DMS153 (cell line): ENCODE results near the gene VGLL4.

Source experiments
- DNase-seq: peaks from one replicate; lab custom pipeline; 2025; lab: John Stamatoyannopoulos, UW

VGLL4 gene

DNA sequence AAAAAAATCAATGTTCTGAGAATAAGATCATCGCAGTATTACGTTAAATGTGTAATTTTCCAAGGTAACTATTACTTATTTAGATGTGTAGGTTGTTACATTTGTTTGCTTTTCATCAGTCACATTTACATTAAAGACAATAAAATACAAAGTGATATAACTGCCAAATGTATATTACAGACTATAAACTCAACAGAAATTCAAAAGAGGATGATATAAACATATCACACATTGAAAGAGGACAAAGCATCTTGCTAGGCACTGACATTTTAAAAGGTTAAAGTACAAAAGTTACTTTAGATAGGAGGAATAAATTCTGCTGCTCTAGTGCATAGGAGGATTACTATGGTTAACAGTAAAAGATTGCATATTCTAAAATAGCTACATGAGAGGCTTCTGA, 16.1 kb downstream of the VGLL4 start:
- no peak for DNase-seq

DNA sequence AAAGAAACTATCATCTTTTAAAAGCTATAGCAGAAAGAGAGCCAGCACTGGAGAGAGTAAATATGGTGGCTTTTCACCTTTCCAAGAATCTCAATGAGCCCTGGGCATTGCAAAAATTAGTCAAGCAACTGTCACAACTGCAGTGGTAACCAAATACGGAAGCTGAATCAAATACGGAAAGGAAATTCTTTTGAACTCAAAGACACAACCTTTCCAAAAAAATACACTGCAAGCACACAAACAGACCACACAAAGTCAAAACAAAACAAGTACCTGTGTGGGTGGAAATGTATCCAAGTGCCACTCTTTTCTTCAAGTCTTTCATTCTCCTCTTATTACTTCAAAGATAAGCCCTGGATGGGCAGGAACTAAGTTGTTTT, 17.6 kb downstream of the VGLL4 start:
- DNase-seq: no peak

DNA sequence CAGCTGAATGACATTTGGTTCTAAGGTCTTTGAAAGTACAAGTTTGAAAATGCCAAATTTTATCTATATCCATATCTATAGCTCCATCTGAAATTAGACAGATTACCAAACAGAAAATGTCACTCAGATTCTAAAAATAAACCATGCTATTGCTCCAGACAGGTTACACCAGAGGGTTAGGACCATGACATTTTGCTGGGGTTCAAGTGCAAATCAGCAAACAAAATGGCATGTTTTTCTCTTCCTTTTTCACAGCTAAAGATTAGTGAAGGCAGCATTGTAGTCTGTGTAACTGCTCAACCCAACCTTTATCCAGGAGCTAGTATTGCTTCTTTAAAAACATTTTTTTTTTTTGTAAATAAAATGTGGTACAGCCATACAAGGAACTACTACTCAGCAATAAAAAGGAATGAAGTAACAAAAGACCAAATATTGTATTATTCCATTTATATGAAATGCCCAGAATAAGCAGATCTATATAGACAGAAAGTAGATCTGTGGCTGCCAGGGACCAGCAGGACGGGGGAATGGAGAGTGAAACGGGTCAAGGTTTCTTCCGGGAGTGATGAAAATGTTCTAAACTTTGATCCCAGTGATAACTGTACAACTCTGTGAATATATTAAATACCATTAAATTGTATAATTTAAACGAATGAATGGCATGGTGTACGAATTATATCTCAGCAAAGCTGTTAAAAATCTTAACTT, 18.2 kb downstream of the VGLL4 start:
- DNase-seq: no peak

DNA sequence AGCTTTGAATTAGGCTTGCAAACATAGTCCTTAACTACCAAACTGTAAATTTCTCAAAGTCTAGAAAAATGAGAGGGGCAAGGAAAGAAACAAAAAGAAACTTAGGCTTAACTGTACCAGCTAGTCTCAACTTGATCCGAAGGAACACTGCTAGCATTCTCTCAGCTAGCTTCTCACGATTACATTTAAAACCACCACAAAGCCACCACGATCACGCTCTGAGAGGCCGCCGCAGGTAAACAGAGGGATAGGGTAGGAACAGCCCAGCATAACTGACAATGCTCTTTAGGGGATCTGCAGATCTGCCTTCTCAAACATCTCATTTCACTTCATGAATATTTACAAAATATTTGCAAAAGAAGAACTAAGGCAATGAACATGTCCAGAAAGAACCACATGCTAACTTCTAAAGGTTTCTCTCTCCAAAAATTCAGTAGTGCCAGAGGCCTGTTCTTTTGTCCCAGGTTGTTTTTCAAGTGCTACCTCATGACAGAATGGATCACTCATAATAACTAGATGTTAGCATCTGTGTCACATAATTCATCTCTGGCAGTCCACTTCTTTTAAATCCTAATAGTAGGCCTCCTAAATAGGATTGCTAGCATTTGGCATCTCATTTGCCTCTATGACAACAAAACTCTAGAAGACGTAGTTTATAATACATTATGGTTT, 18.9 kb downstream of the VGLL4 start:
- no peak for DNase-seq

DNA sequence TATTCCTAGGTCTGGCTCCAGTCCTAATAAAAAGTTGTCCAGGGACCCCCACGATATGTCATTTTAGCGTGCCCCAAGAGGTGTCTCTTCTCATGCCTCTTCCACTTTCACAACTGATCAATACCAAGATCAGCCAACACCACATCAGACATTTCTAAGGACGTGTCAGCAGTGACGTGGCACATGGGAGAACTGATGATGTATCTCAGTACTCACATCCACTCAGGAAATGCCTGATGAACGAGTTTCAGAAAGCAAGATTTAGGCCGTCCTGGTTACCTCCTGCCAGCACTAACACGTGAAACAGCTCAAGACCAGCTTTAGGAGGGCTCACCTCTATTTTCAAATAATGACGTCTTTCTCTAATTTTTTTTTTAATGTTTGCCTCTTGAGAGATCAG, 19.6 kb downstream of the VGLL4 start:
- no peak for DNase-seq

DNA sequence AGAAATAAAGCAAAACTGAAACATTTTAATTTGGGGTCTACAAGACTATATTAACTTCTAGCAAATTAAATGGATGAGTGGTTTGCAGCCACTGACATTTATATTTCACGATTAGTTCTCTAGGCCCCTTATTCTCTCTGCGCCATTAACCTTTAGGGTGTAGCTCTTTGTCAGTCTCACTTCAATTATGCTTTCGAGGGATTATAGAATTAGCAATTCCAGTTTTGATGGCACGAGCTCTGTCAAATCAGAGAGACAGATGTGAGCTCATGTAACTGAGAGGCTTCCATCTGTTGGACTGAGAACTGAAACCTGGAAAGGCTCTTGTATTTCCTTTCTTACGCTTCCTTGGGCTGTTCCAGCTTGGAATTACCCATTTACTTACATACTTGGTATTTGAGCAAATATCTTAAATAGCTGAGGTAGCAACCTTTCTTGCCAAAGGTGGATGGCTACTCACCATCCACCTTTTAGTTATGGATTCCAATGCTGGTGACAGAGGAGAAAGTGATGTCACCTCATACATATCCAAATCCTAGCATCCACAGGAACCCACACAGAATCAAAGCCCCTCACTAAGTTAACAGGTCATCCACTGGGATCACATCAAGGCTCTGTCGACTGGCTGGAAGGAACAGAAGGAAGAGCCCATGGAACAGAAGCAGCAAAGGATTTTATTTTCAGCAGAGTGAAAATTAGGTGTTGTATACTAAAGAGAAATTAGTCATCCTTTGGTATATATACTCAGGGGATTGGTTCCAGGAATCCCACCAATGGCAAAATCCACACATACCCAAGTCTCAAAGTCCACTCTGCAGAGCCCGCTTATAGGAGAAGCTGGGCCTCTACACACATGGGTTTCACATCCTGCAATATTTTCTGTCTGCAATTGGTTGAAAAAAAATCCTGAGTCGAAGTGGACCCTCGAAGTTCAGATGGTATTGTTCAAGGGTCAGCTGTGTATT, 20.8 kb downstream of the VGLL4 start:
- DNase-seq: no peak

DNA sequence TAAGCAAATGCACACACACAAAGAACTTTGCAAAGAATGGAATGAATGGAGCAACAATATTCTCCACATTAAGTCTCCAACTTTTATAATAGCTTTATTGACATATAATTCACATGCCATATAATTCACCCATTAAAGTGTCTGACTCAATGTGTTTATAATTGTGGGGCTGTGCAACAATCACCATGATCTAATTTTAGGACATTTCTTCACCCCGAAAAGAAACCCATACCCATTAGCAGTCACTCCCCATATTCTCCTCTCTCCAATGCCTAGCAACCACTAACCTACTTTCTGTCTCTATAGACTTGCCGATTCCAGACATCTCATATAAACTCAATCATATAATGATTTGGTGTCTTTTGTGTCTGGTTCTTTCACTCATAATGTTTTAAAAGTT, 22.6 kb downstream of the VGLL4 start:
- DNase-seq: no peak

DNA sequence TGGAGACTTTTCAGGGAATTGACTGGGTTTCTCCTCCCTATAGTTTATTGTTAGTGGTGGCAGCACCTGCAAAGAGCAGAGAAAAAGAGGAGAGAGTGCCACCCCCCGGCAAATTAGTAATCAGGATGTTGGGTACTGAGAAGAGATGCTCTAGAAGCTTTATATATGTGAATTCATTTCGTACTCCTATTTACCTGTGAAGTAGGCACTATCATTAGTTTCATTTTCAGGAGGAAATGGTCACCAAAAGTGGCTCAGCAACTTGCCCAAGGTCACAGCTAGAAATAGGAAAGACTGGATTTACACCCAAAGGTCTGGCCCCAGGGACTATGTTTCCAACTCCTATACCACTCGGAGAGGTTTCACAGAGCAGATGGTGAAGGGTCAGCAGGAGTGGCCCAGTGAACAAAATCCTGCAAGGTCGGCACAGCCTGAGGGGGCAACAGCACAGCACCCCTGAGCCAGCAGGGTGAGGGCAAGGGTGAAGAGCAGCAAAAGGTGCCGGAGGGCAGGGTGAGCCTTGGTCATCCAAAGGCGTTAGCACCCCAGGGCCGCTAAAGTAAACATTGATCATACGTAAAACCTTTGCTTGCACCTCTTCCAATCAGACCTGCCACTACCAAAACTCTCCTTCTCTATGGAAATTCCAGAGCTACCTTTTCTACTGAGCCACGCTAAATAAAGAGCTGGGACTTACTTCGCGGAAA, 23.6 kb downstream of the VGLL4 start:
- DNase-seq: no peak

DNA sequence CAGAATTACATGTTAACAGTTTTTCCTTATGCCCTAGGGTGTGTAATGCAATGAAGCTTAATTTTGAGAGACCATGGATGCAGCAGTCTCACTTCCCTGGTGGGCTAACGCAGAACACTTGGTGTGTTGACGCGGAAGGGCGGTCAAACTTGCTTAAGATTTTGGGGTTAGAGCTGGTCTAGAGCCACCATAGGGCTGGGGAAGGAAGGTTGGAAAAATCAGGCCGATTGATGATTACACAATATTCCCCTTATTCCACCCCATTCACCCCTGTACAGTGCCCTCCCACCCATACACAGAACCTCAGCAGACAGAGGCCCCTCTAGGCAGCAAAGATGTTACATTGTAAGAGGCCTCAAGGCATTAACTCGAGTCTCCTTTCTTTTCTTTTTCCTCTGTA, 24.3 kb downstream of the VGLL4 start:
- no peak for DNase-seq

DNA sequence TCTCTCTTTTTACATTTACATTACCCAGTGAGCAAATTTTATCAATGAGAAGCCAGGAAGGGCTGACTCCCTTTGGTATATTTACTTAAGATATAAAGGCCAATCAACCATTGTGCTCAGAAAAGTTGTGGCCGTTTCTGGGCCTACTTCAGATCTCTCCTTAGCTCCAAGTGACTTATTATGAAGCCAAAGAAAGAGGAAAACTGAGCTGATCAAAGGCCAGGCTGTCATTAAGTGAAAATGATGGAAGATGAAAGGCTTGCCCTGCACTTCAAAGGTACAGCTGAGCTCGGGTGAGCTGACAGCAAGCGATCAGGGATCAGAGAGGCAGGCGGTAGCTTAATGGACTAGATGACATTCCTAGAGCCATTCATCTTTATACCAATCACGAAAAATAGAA, 24.8 kb downstream of the VGLL4 start:
- DNase-seq: no peak

DNA sequence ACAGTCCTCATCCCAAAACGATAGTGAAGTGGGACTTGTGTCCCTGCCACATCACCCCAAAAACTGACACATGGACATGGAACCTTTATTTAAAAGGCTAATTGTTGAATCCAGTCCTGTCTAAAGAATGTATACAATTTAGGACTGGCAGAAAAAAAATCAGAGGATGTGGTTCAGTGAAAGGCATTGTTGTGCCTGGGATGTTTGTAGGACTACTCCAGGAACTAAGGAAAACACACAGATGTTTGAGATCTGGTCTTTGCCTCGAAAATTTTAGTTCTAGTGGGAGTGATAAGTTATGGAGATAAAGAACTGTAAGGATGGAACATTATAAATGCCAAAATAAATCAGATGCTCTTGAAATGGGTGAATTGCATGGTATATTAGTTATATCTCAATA, 27.2 kb downstream of the VGLL4 start:
- DNase-seq: no peak

DNA sequence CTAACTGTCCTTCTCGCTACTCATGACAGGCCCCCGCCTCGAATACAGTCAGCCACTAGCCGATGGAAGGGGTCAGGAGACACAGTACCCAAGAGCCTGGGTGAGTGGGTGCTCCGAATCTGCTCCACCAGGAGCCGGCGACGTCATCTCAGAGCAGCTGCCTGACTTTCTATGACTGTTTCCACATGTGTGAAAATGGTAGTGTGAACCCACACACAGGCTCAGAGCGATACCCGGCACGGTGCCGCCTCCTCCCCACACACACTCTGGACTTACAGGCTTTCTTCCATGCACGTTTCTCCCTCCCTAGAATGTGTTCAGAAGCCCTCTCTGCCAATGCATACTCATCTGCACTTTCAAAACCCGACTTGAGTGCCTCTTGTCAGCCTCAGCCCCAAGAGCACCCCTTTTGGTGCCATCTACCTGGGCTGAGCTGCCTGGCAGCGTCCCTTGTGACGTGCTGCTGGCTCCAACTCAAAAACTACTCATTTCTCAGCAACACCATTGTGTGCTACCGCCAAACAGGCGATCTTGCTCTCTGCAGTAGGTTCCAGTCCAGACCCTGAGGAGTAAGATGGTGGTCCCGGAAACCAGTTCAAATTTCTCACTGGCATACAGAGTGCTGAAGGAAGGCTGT, 29.7 kb downstream of the VGLL4 start:
- DNase-seq: no peak

DNA sequence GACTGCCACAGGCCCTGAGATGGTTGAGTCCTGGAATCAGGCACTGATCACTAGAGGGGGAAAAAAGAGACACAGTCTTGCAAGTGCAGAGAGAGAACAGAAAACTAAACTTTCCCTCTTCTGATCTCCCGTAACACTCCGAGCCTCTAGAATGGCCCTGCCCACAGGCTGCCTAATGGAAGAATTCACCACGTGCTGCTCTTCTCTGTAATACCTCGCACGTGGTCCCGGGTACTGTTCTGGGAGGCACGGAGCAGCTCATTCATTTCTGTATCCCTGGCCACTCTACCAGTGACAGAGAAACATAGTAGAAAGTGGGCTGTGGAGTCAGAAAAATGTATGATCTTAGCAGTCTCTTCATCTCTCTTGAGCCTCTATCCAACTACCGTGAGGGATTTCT, 30.4 kb downstream of the VGLL4 start:
- no peak for DNase-seq

DNA sequence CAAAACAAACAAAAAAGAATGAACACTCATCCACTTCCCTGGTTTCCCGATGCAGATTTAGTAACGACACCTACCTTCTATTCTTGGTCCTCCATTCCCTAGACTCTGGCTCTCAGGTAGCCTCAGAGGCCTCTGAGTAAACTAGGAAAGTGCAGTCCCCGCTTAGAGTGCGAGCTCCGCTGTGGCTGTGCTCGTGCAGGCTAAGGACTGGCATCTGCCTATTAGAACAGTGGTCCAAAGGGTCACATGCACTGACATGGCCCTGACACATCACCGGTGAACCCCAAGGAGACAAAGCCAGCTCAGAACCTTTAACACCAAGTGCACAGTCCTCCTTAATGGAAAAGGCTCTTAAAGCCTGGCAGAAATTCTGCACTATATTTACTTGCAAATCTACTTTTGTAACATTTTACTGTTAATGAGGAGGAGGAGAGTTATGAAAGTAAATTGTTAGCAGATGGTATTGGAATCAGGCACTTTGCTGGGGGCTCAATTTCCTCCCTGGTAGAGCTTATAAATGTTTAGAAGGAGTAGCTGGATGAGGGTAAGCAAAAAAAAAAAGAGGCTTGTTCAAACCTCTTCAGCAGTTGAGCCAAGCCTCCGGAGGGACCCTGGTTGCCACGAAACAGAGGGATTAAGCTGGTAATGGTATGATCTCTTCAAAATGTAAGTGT, 31.1 kb downstream of the VGLL4 start:
- DNase-seq: no peak

DNA sequence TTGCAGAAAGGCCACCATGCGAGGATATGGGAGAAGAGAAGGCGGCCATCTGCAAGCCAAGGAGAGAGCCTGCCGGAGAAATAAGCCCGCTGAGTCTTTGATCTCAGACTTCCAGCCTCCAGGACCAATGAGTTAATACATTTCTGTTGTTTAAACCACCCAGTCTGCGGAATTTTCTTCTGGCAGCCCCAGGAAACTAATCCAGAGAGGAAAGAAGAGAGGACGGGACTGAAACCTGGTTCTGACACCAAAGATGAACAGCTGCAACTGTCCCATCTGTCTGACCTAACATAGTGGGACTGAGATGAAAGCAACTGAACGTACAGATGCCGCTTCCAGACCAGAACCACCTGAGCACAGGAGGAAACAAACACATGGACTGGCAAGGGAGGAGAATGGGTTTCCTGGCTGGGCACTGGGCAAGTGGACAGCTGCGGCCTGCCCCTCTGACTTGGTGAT, 32.3 kb downstream of the VGLL4 start:
- DNase-seq: no peak

DNA sequence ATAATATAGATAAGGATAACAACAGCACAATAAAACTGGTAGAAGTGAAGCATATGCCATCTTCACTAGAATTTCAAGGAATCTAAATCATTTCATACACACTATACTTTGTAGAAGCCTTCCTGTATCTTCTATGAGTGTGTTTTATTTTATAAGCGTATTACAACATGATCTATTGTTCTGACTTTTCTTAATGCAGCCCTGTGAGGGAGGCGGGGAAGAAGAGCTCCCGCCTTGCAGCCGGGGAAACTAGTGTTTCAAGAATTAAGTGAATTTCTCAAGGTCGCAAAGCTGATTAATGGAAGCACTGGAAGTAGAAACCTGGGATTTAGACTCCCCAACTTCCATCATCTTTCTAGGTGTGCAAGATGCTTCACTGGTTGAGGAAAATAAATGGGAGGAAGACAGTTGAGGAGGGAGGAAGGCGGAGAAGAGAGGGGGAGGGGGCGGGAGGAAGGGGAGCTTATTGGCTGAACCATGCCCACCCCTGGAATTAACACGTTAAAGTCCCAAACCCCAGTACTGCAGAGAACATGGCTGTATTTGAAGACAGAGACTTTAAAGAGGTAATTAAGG, 32.9 kb downstream of the VGLL4 start:
- DNase-seq: no peak

DNA sequence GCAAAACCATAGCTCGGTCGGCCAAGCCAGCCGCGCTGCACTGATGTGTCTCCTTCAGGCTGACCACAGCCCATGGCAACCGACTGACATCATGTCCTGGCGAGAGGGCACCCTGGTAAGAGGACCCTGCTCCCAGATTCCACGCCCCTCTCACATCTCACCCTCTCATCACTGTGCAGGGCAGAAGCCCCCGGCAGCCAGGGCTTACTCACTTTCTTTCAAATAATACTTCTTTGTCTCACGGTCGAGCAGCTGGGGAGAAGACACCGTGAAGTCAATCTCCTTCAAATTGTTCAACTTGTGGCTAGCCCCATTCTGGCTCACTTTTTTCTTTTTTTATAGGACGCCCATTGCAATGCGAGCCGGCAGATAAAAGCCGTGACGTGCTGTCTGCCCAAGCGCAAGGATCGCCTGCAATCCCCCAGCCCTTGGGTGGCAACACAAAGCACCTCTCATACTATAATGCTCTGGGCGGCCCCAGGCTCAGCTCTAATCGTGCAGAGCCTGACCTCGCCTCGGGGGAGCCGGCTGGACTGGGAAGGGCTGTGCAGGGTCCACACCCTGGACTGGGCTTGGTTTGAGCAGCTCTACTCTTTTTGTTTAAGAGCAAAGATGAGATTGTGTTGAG, 33.6 kb downstream of the VGLL4 start:
- DNase-seq: no peak

DNA sequence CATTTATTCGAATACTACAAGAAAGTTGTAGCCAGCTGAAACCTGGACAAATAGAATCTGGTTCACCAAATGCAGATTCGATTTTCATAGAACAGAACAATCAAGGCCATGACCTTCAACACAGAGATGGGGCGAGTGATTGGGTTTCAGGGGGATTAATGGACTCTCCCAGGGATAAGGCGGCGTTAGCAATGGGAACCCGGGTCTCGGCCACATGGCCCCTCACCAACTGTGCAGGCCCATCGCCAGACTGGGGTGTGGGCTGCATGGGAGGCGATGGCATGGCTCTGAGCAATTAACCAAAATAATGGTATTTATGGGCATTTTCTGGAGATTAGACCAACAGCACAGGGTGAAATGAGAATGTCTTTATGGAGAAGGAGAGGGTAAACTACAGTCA, 34.2 kb downstream of the VGLL4 start:
- no peak for DNase-seq

DNA sequence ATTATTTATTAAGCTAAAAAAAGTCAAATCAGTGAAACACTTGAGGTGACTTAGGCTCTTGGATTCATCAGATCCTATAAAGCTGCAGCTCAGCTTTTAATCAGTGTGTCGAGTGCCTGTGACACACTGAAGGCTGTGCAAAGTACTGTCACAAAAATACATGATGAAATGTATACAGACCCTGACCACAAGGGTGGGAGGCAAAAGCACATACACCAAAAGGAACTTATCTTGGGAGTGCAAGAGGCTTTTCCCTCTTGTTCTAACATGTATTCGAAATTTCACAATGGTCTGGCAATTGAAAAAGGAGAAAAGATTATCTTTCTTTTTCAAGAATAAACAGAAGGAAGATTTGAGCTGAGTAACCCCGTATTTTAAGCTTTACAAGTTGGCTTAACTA, 35.9 kb downstream of the VGLL4 start:
- DNase-seq: no peak

DNA sequence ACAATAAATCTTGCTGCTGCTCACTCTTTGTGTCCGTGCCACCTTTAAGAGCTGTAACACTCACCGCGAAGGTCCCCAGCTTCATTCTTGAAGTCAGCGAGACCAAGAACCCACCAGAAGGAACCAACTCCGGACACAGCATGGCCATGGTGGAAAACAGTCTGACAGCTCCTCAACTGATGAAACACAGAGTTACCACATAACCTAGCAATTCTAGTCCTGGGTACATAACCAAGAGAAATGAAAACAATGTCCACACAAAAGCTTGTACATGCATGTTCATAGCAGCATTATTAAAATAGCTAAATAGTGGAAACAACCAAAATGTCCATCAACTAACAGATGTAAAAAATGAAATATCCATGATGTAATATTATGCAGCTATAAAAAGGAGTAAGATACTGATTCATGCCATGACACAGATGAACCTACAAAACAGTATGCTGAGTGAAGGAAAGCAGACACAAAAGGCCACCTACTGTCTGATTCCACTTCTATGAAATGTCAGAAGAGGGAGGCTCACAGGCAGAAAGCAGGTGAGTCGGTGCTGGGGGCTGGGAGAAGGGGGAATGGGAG, 36.8 kb downstream of the VGLL4 start:
- no peak for DNase-seq
